GM12878 (cell line): ENCODE measurements around the gene KLHL3. TPM values are rescaled to one million over a fixed set of nuclear protein-coding genes. Genes with fewer than 3 reads are reported as not detected.

Source experiments
- ATAC-seq: fragments of 200-7000 bp; cut with Tn5 transposase; 3 replicates; pipeline ENCODE4 v1.9.1; 2020; ENCODE audit warnings: mild to moderate bottlenecking, moderate library complexity
- BruUV-seq: library from RNA; stranded (reverse); fragments of 400-500 nt; replicated peaks from 2 replicates; lab custom pipeline; 2021; lab: Mats Ljungman, UMichigan
- CTCF ChIA-PET: fragments of 300-600 bp; sonication (Branson Sonifier 250); formaldehyde crosslinking; extraction: SDS; loops from one replicate; lab custom pipeline; 2021; ENCODE audit warnings: inconsistent platforms; lab: Yijun Ruan, JAX
- POLR2A ChIA-PET: fragments of 350-600 bp; formaldehyde crosslinking; extraction: SDS; loops from one replicate; lab custom pipeline; 2021; ENCODE audit warnings: inconsistent platforms; lab: Charles Lee
- RAD21 ChIA-PET: fragments of 300-600 bp; sonication (Branson Sonifier 250); formaldehyde crosslinking; loops from one replicate; lab custom pipeline; 2023; ENCODE audit warnings: antibody characterized with exemption; ENCODE audit not compliant: unreplicated experiment; lab: Charles Lee
- SMC1A ChIA-PET: fragments of 300-600 bp; sonication (Branson Sonifier 250); formaldehyde crosslinking; loops from one replicate; lab custom pipeline; 2023; ENCODE audit not compliant: unreplicated experiment, uncharacterized antibody; lab: Charles Lee
- DNase-seq: peaks from one replicate; pipeline ENCODE4 v3.0.0-alpha.2; 2011; ENCODE audit warnings: low read depth, low spot score
- FAIRE-seq: peaks from 3 replicates; lab custom pipeline; 2011; peaks lifted over from hg19 to GRCh38; lab: Jason Lieb, UNC
- H2AFZ ChIP-seq: 2 replicates; pipeline ENCODE4 v1.6.0; 2011; ENCODE audit warnings: low read depth, low read length, control low read depth; ENCODE audit not compliant: control insufficient read depth
- H3K27ac ChIP-seq: 2 replicates; pipeline ENCODE4 v1.5.1; 2011; ENCODE audit warnings: control low read depth; ENCODE audit not compliant: control insufficient read depth, insufficient read depth
- H3K27me3 ChIP-seq, 2 experiments: replicated peaks in 1 of 2; 2 replicates each; pipeline versions ENCODE4 v1.6.0 to v1.6.1; 2011; ENCODE audit warnings: low read length in 1 of 2; ENCODE audit not compliant: control insufficient read depth in 2 of 2, insufficient read depth in 2 of 2
- H3K36me3 ChIP-seq, 2 experiments: 2 replicates each; pipeline ENCODE4 v1.5.1; 2011; ENCODE audit warnings: low read length in 1 of 2; ENCODE audit not compliant: control insufficient read depth in 2 of 2, insufficient read depth in 2 of 2
- H3K4me1 ChIP-seq: 2 replicates; pipeline ENCODE4 v1.6.1; 2011; ENCODE audit warnings: mild to moderate bottlenecking, low read length, moderate library complexity, mixed read lengths; ENCODE audit not compliant: control insufficient read depth, insufficient read depth
- H3K4me2 ChIP-seq: 2 replicates; pipeline ENCODE4 v1.6.0; 2011; ENCODE audit warnings: control low read depth; ENCODE audit not compliant: control insufficient read depth, insufficient read depth
- H3K4me3 ChIP-seq: fragments of 200-600 bp; sonication (generic); 2 replicates; pipeline ENCODE4 v1.5.1; 2016
- H3K79me2 ChIP-seq: 2 replicates; pipeline ENCODE4 v1.6.0; 2011; ENCODE audit warnings: low read length; ENCODE audit not compliant: control insufficient read depth, insufficient read depth
- H3K9ac ChIP-seq: 2 replicates; pipeline ENCODE4 v1.8.0; 2011; ENCODE audit warnings: low read length, control low read depth, mixed read lengths; ENCODE audit not compliant: control insufficient read depth, insufficient read depth
- H3K9me3 ChIP-seq: replicated peaks from 3 replicates; pipeline ENCODE4 v1.5.1; 2011; ENCODE audit warnings: mild to moderate bottlenecking, low read length; ENCODE audit not compliant: control insufficient read depth, insufficient read depth
- H4K20me1 ChIP-seq: 2 replicates; pipeline ENCODE4 v1.6.0; 2011; ENCODE audit not compliant: control insufficient read depth, insufficient read depth
- BCL11A ChIP-seq: IDR thresholded peaks from 2 replicates; pipeline ENCODE4 v1.6.1; 2011; ENCODE audit warnings: low read depth, low read length
- EZH2 ChIP-seq: IDR thresholded peaks from 2 replicates; pipeline ENCODE4 v1.6.1; 2012; ENCODE audit warnings: low read depth, mild to moderate bottlenecking, control low read depth, inconsistent platforms, low read length, borderline replicate concordance; ENCODE audit not compliant: control insufficient read depth
- GATAD2B ChIP-seq: fragments of 450-650 bp; conservative IDR thresholded peaks from 2 replicates; pipeline ENCODE4 v1.6.1; 2017; ENCODE audit warnings: low read depth, mild to moderate bottlenecking, moderate library complexity
- IRF4 ChIP-seq: IDR thresholded peaks from 2 replicates; pipeline ENCODE4 v1.6.1; 2011; ENCODE audit warnings: low read depth, low read length
- MTA3 ChIP-seq: IDR thresholded peaks from 2 replicates; pipeline ENCODE4 v1.6.1; 2012; ENCODE audit warnings: low read length, inconsistent platforms, borderline replicate concordance
- PML ChIP-seq: IDR thresholded peaks from 2 replicates; pipeline ENCODE4 v1.6.1; 2012; ENCODE audit warnings: low read length, inconsistent platforms
- RAD51 ChIP-seq: fragments of 450-650 bp; IDR thresholded peaks from 2 replicates; pipeline ENCODE4 v1.6.1; 2016; ENCODE audit warnings: moderate library complexity, mild to moderate bottlenecking, inconsistent platforms
- TCF12 ChIP-seq: IDR thresholded peaks from 2 replicates; pipeline ENCODE4 v1.6.1; 2011; ENCODE audit warnings: low read depth, mild to moderate bottlenecking, low read length
- WGBS: methylation state at CpG from one replicate; pipeline ENCODE4 v1.1.6; 2016; ENCODE audit warnings: low lambda C conversion rate; ENCODE audit not compliant: insufficient replicate concordance, insufficient coverage; ENCODE audit errors: missing lambda C conversion rate; 5-methylcytosine and 5-hydroxymethylcytosine counted together
- in situ Hi-C: fragments of 300-500 bp; cut with MboI; formaldehyde crosslinking; loops from 9 replicates; pipeline ENCODE4 v1.14.3; 2018; ENCODE audit warnings: mixed read lengths
- intact Hi-C: fragments of 100-400 bp; cut with micrococcal nuclease; formaldehyde crosslinking; loops from one replicate; pipeline ENCODE4 v1.14.2; 2022; ENCODE audit not compliant: unreplicated experiment
- polyA plus RNA-seq, 11 experiments: library from polyadenylated mRNA; depleted of rRNA in 4 of 11; unstranded in 6 of 11; stranded (reverse) in 5 of 11; fragments of >200 nt; fragmentation: Nextera tagmentation in 4 of 11; fragmentation: Illumina TruSeq in 1 of 11; extraction: Ambion mirVana in 4 of 11; extraction: Trizol in 1 of 11; gene quantifications; 1 replicate in 1 of 11; 2 replicates in 10 of 11; pipeline versions ENCODE4 v1.2.1 to v1.2.3, GENCODE V29; 2011 to 2016; ENCODE audit warnings: inconsistent platforms in 2 of 11, missing spikeins in 2 of 11, low read depth in 1 of 11
- total RNA-seq, 4 experiments: library from RNA; depleted of rRNA in 3 of 4; stranded (reverse); fragments of >200 nt in 3 of 4; fragmentation: Illumina TruSeq in 1 of 4; extraction: Trizol in 1 of 4; gene quantifications; 2 replicates each; pipeline versions ENCODE4 v1.2.1 to v1.2.3, GENCODE V29; 2013 to 2021
- TF ChIP-seq, protein P1 (sequence below): IDR thresholded peaks from 2 replicates; pipeline ENCODE4 v1.6.1; 2012; ENCODE audit warnings: low read length, inconsistent platforms

The KLHL3 gene
- total and polyA plus RNA-seq, 10 of the 15 experiments (the other 5 are each of a cell fraction or from before 2014, with no cell fraction given) = 1.7 to 11.7 (median 5.6) TPM

DNA sequence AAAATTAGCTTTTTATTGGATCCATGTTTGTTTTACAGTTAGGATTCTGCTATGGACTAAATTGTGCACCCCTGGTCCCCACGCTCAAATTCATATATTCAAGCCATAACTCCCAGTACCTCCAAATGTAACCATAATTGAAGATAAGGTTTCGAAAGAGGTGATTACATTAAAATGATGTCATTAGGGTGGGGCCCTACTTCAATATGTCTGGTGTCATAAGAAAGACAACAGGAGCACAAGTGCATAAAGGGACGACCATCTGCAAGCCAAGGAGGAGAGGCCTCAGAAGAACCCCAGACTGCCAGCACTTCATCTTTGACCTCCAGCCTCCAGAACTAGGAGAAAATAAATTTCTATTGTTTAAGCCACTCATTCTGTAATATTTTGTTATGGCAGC lies 25.7 kb upstream of the KLHL3 start:
- Histone ChIP-seq H3K4me2 (no peak overlapping the region), H3K79me2 (no peaks in the 10 kb centered on the region), H3K4me1 (peaks cover 17% of the 10 kb centered on the region), H3K9me3 (no peaks in the 10 kb centered on the region), H3K4me3 (no peak overlapping the region), H3K36me3 (no peaks in the 10 kb centered on the region), H4K20me1 (no peaks in the 10 kb centered on the region), H3K27me3 (no peaks in the 10 kb centered on the region), H3K9ac (no peak overlapping the region), H3K27ac (no peak overlapping the region), H2AFZ (no peak overlapping the region)
- ChIA-PET POLR2A (no interaction called here), SMC1A (interaction anchor here (1.1 to 1.5 kb wide), 2 partner anchors 9 to 111 kb away, joined by 3 read pairs; no protein-coding TSS in a partner anchor), CTCF (interaction anchor here (0.6 to 3.3 kb wide), 3 partner anchors 10 to 174 kb away, joined by 3 to 19 read pairs (median 7); no protein-coding TSS in a partner anchor), RAD21 (no interaction called here)
- ATAC-seq (no peak), FAIRE-seq (no peak), DNase-seq (no peak)
- TF ChIP-seq RAD51 (no peak), IRF4 (no peak), PML (no peak), EZH2 (no peak), GATAD2B (no peak), BCL11A (no peak), TCF12 (no peak), MTA3 (no peak)
- TF ChIP-seq, protein P1, sequence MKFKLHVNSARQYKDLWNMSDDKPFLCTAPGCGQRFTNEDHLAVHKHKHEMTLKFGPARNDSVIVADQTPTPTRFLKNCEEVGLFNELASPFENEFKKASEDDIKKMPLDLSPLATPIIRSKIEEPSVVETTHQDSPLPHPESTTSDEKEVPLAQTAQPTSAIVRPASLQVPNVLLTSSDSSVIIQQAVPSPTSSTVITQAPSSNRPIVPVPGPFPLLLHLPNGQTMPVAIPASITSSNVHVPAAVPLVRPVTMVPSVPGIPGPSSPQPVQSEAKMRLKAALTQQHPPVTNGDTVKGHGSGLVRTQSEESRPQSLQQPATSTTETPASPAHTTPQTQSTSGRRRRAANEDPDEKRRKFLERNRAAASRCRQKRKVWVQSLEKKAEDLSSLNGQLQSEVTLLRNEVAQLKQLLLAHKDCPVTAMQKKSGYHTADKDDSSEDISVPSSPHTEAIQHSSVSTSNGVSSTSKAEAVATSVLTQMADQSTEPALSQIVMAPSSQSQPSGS = no peak
- BruUV-seq = no TSS peak
- in situ Hi-C loops = no loop called here
- intact Hi-C loops = no loop called here
- 97% methylated on average over 3 of the region's 3 CpGs for WGBS
